H9 (cell line): ENCODE results near the gene CDH16. TPM values are rescaled to one million over a fixed set of nuclear protein-coding genes. Genes with fewer than 3 reads are reported as not detected.

Experiments
- DNase-seq: peaks from one replicate; pipeline ENCODE4 v3.0.0-alpha.2; 2017
- H2AFZ ChIP-seq: one replicate; pipeline ENCODE4 v1.6.1; 2013; ENCODE audit warnings: mild to moderate bottlenecking, low read length, control low read depth, moderate library complexity
- H2AK5ac ChIP-seq: 2 replicates; pipeline ENCODE4 v1.6.1; 2013; ENCODE audit warnings: low read length, control low read depth, mixed read lengths; ENCODE audit not compliant: insufficient read length
- H2BK120ac ChIP-seq: one replicate; pipeline ENCODE4 v1.6.1; 2013; ENCODE audit warnings: low read depth, mild to moderate bottlenecking, low read length, control low read depth, inconsistent platforms; ENCODE audit not compliant: poor library complexity, severe bottlenecking
- H2BK12ac ChIP-seq: 2 replicates; pipeline ENCODE4 v1.6.1; 2013; ENCODE audit warnings: low read length, control low read depth, mixed read lengths, low read depth; ENCODE audit not compliant: insufficient read length
- H2BK15ac ChIP-seq: 2 replicates; pipeline ENCODE4 v1.6.1; 2013; ENCODE audit warnings: low read depth, low read length, control low read depth
- H2BK20ac ChIP-seq: one replicate; pipeline ENCODE4 v1.6.1; 2013; ENCODE audit warnings: low read depth, mild to moderate bottlenecking, low read length, control low read depth, inconsistent platforms; ENCODE audit not compliant: poor library complexity, severe bottlenecking
- H2BK5ac ChIP-seq: 2 replicates; pipeline ENCODE4 v1.6.1; 2013; ENCODE audit warnings: low read length, control low read depth, mixed read lengths; ENCODE audit not compliant: insufficient read length
- H3K14ac ChIP-seq: 2 replicates; pipeline ENCODE4 v1.6.1; 2013; ENCODE audit warnings: low read length, control low read depth; ENCODE audit not compliant: insufficient read depth
- H3K18ac ChIP-seq: 2 replicates; pipeline ENCODE4 v1.6.1; 2013; ENCODE audit warnings: low read depth, mild to moderate bottlenecking, mixed read lengths, low read length, control low read depth; ENCODE audit not compliant: insufficient read length
- H3K23ac ChIP-seq: 2 replicates; pipeline ENCODE4 v1.6.1; 2013; ENCODE audit warnings: low read length, control low read depth, mixed read lengths, low read depth; ENCODE audit not compliant: insufficient read length
- H3K23me2 ChIP-seq: 2 replicates; pipeline ENCODE4 v1.6.1; 2013; ENCODE audit warnings: low read depth, mild to moderate bottlenecking, mixed read lengths, low read length, control low read depth; ENCODE audit not compliant: insufficient read length, poor library complexity, severe bottlenecking
- H3K27ac ChIP-seq: 2 replicates; pipeline ENCODE4 v1.5.1; 2013; ENCODE audit warnings: low read length, control low read depth, mixed read lengths, low read depth; ENCODE audit not compliant: insufficient read length
- H3K27me3 ChIP-seq: 2 replicates; pipeline ENCODE4 v1.6.1; 2013; ENCODE audit warnings: low read length, control low read depth, inconsistent platforms; ENCODE audit not compliant: insufficient read depth
- H3K4ac ChIP-seq: 2 replicates; pipeline ENCODE4 v1.6.1; 2013; ENCODE audit warnings: low read depth, mild to moderate bottlenecking, control low read depth, inconsistent platforms, low read length, moderate library complexity
- H3K4me1 ChIP-seq: 2 replicates; pipeline ENCODE4 v1.6.1; 2013; ENCODE audit warnings: low read length, control low read depth, inconsistent platforms; ENCODE audit not compliant: insufficient read depth
- H3K4me2 ChIP-seq: 2 replicates; pipeline ENCODE4 v1.6.1; 2013; ENCODE audit warnings: low read length, control low read depth, mixed read lengths; ENCODE audit not compliant: insufficient read length, insufficient read depth
- H3K56ac ChIP-seq: 2 replicates; pipeline ENCODE4 v1.6.1; 2013; ENCODE audit warnings: low read depth, mild to moderate bottlenecking, mixed read lengths, low read length, control low read depth; ENCODE audit not compliant: insufficient read length
- H3K79me1 ChIP-seq: 2 replicates; pipeline ENCODE4 v1.6.1; 2013; ENCODE audit warnings: low read depth, mild to moderate bottlenecking, moderate library complexity, low read length, control low read depth, inconsistent platforms; ENCODE audit not compliant: insufficient read depth, poor library complexity, severe bottlenecking
- H3K79me2 ChIP-seq: 2 replicates; pipeline ENCODE4 v1.6.1; 2013; ENCODE audit warnings: low read length, control low read depth, inconsistent platforms; ENCODE audit not compliant: insufficient read depth
- H3K9ac ChIP-seq: 2 replicates; pipeline ENCODE4 v1.6.1; 2013; ENCODE audit warnings: low read length, control low read depth, mixed read lengths; ENCODE audit not compliant: insufficient read length; ENCODE audit errors: extremely low read depth
- H3K9me3 ChIP-seq: one replicate; pipeline ENCODE4 v1.6.1; 2013; ENCODE audit warnings: low read depth, low read length, inconsistent platforms; ENCODE audit not compliant: control insufficient read depth
- H3T11ph ChIP-seq: one replicate; pipeline ENCODE4 v1.6.1; 2013; ENCODE audit warnings: mild to moderate bottlenecking, low read length, control low read depth, inconsistent platforms
- H4K20me1 ChIP-seq: one replicate; pipeline ENCODE4 v1.6.1; 2013; ENCODE audit not compliant: control insufficient read depth, insufficient read length, insufficient read depth
- H4K5ac ChIP-seq: 2 replicates; pipeline ENCODE4 v1.6.1; 2013; ENCODE audit warnings: low read depth, mild to moderate bottlenecking, mixed read lengths, low read length, control low read depth; ENCODE audit not compliant: insufficient read length
- H4K8ac ChIP-seq: replicated peaks from 2 replicates; pipeline ENCODE4 v1.6.1; 2013; ENCODE audit warnings: low read length, control low read depth, mixed read lengths, low read depth; ENCODE audit not compliant: insufficient read length
- H4K91ac ChIP-seq: 2 replicates; pipeline ENCODE4 v1.6.1; 2013; ENCODE audit warnings: low read depth, mild to moderate bottlenecking, moderate library complexity, mixed read lengths, low read length, control low read depth; ENCODE audit not compliant: insufficient read length
- H3K27ac Mint-ChIP-seq, 3 experiments: 2 replicates in 2 of 3; 3 replicates in 1 of 3; pipeline ENCODE4 v1.8.0; 2020 to 2021; ENCODE audit warnings: mixed read lengths in 3 of 3, mild to moderate bottlenecking in 1 of 3, moderate library complexity in 1 of 3
- H3K27me3 Mint-ChIP-seq: 2 replicates; pipeline ENCODE4 v1.8.0; 2021; ENCODE audit warnings: low read depth, mild to moderate bottlenecking, moderate library complexity, mixed read lengths
- H3K36me3 Mint-ChIP-seq, 3 experiments: 2 replicates in 2 of 3; 3 replicates in 1 of 3; pipeline ENCODE4 v1.8.0; 2020 to 2021; ENCODE audit warnings: low read depth in 3 of 3, mixed read lengths in 3 of 3; ENCODE audit not compliant: insufficient read depth in 1 of 3
- H3K4me1 Mint-ChIP-seq, 2 experiments: 2 replicates each; pipeline ENCODE4 v1.8.0; 2020; ENCODE audit warnings: mixed read lengths in 2 of 2
- H3K4me3 Mint-ChIP-seq, 2 experiments: 2 replicates in 1 of 2; 3 replicates in 1 of 2; pipeline ENCODE4 v1.8.0; 2020 to 2021; ENCODE audit warnings: mild to moderate bottlenecking in 2 of 2, mixed read lengths in 2 of 2, moderate library complexity in 1 of 2
- H3K9me3 Mint-ChIP-seq, 2 experiments: 2 replicates in 1 of 2; 3 replicates in 1 of 2; pipeline ENCODE4 v1.8.0; 2020; ENCODE audit warnings: mild to moderate bottlenecking in 2 of 2, mixed read lengths in 2 of 2, moderate library complexity in 1 of 2
- WGBS: extraction: QIAGEN DNeasy Blood & Tissue Kit; methylation state at CpG from one replicate; pipeline ENCODE4 v1.1.7; 2013; ENCODE audit warnings: missing lambda C conversion rate, low lambda C conversion rate, mixed read lengths; ENCODE audit not compliant: insufficient read length; ENCODE audit errors: extremely low coverage; 5-methylcytosine and 5-hydroxymethylcytosine counted together
- total RNA-seq: library from RNA; stranded (reverse); gene quantifications from 2 replicates; pipeline ENCODE4 v1.2.1, GENCODE V29; 2021
- TF ChIP-seq, protein P1 (sequence below): fragments of 200-600 bp; sonication (generic); conservative IDR thresholded peaks from 3 replicates; pipeline ENCODE4 v1.8.0; 2021; ENCODE audit warnings: antibody characterized with exemption, mild to moderate bottlenecking

Gene CDH16
- total RNA-seq, 1 experiment from 2014 or later: not detected

GRCh38 chr16:66872943-66873684, 45.6 kb downstream of the CDH16 start:
- Mint-ChIP-seq H3K4me3 (peak overlapping the region; percentile 69 to 77), H3K36me3 (no peaks in the 10 kb centered on the region), H3K27ac (peak overlapping the region in 1 of 3 experiments; percentile 89; a peak in 2 of 7 replicates), H3K27me3 (peaks cover 3% of the 10 kb centered on the region), H3K4me1 (peaks cover 12% of the 10 kb centered on the region in 2 experiments), H3K9me3 (no peaks in the 10 kb centered on the region; a peak in 1 of 5 replicates)
- no CpG with 5 or more reads among the region's 39 CpGs for WGBS
- no peak overlapping the region for H3K56ac ChIP-seq
- H3K23ac ChIP-seq: no peak overlapping the region
- H2AFZ ChIP-seq: no peak overlapping the region
- no peak overlapping the region for H3K27ac ChIP-seq
- H3K23me2 ChIP-seq: no peaks in the 10 kb centered on the region
- H2BK5ac ChIP-seq: no peak overlapping the region
- H4K5ac ChIP-seq: no peak overlapping the region
- no peaks in the 10 kb centered on the region; the same call in 1 of the 2 replicates for H3K4me1 ChIP-seq
- H3K79me2 ChIP-seq: no peaks in the 10 kb centered on the region
- no peak overlapping the region for H3T11ph ChIP-seq
- no peak overlapping the region for H4K8ac ChIP-seq
- H2BK20ac ChIP-seq: no peak overlapping the region
- H4K91ac ChIP-seq: no peak overlapping the region
- H2BK12ac ChIP-seq: no peak overlapping the region
- TF ChIP-seq, protein P1, sequence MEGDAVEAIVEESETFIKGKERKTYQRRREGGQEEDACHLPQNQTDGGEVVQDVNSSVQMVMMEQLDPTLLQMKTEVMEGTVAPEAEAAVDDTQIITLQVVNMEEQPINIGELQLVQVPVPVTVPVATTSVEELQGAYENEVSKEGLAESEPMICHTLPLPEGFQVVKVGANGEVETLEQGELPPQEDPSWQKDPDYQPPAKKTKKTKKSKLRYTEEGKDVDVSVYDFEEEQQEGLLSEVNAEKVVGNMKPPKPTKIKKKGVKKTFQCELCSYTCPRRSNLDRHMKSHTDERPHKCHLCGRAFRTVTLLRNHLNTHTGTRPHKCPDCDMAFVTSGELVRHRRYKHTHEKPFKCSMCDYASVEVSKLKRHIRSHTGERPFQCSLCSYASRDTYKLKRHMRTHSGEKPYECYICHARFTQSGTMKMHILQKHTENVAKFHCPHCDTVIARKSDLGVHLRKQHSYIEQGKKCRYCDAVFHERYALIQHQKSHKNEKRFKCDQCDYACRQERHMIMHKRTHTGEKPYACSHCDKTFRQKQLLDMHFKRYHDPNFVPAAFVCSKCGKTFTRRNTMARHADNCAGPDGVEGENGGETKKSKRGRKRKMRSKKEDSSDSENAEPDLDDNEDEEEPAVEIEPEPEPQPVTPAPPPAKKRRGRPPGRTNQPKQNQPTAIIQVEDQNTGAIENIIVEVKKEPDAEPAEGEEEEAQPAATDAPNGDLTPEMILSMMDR: peak; percentile 98
- H2BK120ac ChIP-seq: no peak overlapping the region
- peak overlapping the region; percentile 52 for H3K4me2 ChIP-seq
- no peak overlapping the region for H2AK5ac ChIP-seq
- DNase-seq: peak; percentile 95
- H2BK15ac ChIP-seq: no peak overlapping the region
- no peaks in the 10 kb centered on the region for H4K20me1 ChIP-seq
- no peak overlapping the region for H3K4ac ChIP-seq
- no peak overlapping the region for H3K14ac ChIP-seq
- no peak overlapping the region for H3K9ac ChIP-seq
- peak overlapping the region; percentile 54 for H3K18ac ChIP-seq
- no peaks in the 10 kb centered on the region for H3K9me3 ChIP-seq
- no peaks in the 10 kb centered on the region for H3K79me1 ChIP-seq
- H3K27me3 ChIP-seq: no peaks in the 10 kb centered on the region
